WTC11 (cell line): ENCODE results near the gene GCSAM. TPM values are rescaled to one million over a fixed set of nuclear protein-coding genes. Genes with fewer than 3 reads are reported as not detected.

Experiments used
- ATAC-seq: fragments of 200-7000 bp; cut with Tn5 transposase; 2 replicates; pipeline ENCODE4 v1.10.0; 2021; ENCODE audit warnings: mild to moderate bottlenecking, moderate library complexity
- CTCF ChIA-PET: fragments of 300-600 bp; sonication (Branson Sonifier 250); formaldehyde crosslinking; loops from one replicate; lab custom pipeline; 2021; ENCODE audit warnings: antibody characterized with exemption; lab: Charles Lee
- POLR2A ChIA-PET: fragments of 350-600 bp; sonication (Branson Sonifier 250); formaldehyde crosslinking; loops from one replicate; lab custom pipeline; 2021; ENCODE audit warnings: antibody characterized with exemption; lab: Charles Lee
- DNase-seq: peaks from one replicate; pipeline ENCODE4 v3.0.0; 2021; ENCODE audit warnings: low spot score
- H3K27ac Mint-ChIP-seq: 2 replicates; pipeline ENCODE4 v1.8.0; 2021; ENCODE audit warnings: mixed read lengths
- H3K27me3 Mint-ChIP-seq: 2 replicates; pipeline ENCODE4 v1.8.0; 2021; ENCODE audit warnings: low read depth, mild to moderate bottlenecking, moderate library complexity, mixed read lengths
- H3K36me3 Mint-ChIP-seq: 2 replicates; pipeline ENCODE4 v1.8.0; 2021; ENCODE audit warnings: mixed read lengths
- H3K4me1 Mint-ChIP-seq: 2 replicates; pipeline ENCODE4 v1.8.0; 2022; ENCODE audit warnings: mixed read lengths
- H3K4me3 Mint-ChIP-seq: 2 replicates; pipeline ENCODE4 v1.8.0; 2021; ENCODE audit warnings: mild to moderate bottlenecking, moderate library complexity, mixed read lengths
- H3K9me3 Mint-ChIP-seq: 2 replicates; pipeline ENCODE4 v1.8.0; 2021; ENCODE audit warnings: mixed read lengths
- ATF3 ChIP-seq: sonication (generic); formaldehyde crosslinking; conservative IDR thresholded peaks from 2 replicates; pipeline ENCODE4 v1.8.1; 2022; ENCODE audit warnings: mild to moderate bottlenecking, missing genetic modification reagents
- CREB1 ChIP-seq: sonication (generic); formaldehyde crosslinking; IDR thresholded peaks from 2 replicates; pipeline ENCODE4 v1.8.0; 2023; ENCODE audit warnings: mild to moderate bottlenecking, missing genetic modification reagents
- E2F5 ChIP-seq: sonication (generic); formaldehyde crosslinking; IDR thresholded peaks from 2 replicates; pipeline ENCODE4 v1.8.1; 2022; ENCODE audit warnings: mild to moderate bottlenecking, moderate library complexity, missing genetic modification reagents
- ETV6 ChIP-seq: sonication (generic); formaldehyde crosslinking; IDR thresholded peaks from 2 replicates; pipeline ENCODE4 v1.8.1; 2022; ENCODE audit warnings: mild to moderate bottlenecking, missing genetic modification reagents
- FOXK1 ChIP-seq: sonication (generic); formaldehyde crosslinking; IDR thresholded peaks from 2 replicates; pipeline ENCODE4 v1.8.0; 2022; ENCODE audit warnings: mild to moderate bottlenecking, moderate library complexity, missing genetic modification reagents
- FOXP1 ChIP-seq: sonication (generic); formaldehyde crosslinking; IDR thresholded peaks from 2 replicates; pipeline ENCODE4 v1.8.0; 2022; ENCODE audit warnings: missing genetic modification reagents, mild to moderate bottlenecking, moderate library complexity, borderline replicate concordance
- HMGA2 ChIP-seq: fragments of 250-450 bp; sonication (Bioruptor Pico); IDR thresholded peaks from 2 replicates; pipeline ENCODE4 v1.4.0; 2021; ENCODE audit warnings: mild to moderate bottlenecking, moderate library complexity
- MXD4 ChIP-seq: fragments of 250-450 bp; sonication (Bioruptor Pico); IDR thresholded peaks from 2 replicates; pipeline ENCODE4 v1.8.0; 2021; ENCODE audit warnings: mild to moderate bottlenecking, moderate library complexity, borderline replicate concordance
- OVOL2 ChIP-seq: fragments of 250-450 bp; sonication (Bioruptor Pico); IDR thresholded peaks from 2 replicates; pipeline ENCODE4 v1.9.0; 2021; ENCODE audit warnings: mild to moderate bottlenecking, borderline replicate concordance
- PREB ChIP-seq: sonication (generic); formaldehyde crosslinking; IDR thresholded peaks from 2 replicates; pipeline ENCODE4 v1.8.1; 2022; ENCODE audit warnings: mild to moderate bottlenecking, missing genetic modification reagents, moderate library complexity, borderline replicate concordance
- PRRX2 ChIP-seq: fragments of 250-450 bp; sonication (Bioruptor Pico); IDR thresholded peaks from 2 replicates; pipeline ENCODE4 v1.8.0; 2021; ENCODE audit warnings: mild to moderate bottlenecking
- STAT6 ChIP-seq: sonication (generic); formaldehyde crosslinking; conservative IDR thresholded peaks from 2 replicates; pipeline ENCODE4 v1.8.1; 2023; ENCODE audit warnings: mild to moderate bottlenecking, low read depth, missing genetic modification reagents, moderate library complexity
- USF2 ChIP-seq: sonication (generic); formaldehyde crosslinking; IDR thresholded peaks from 2 replicates; pipeline ENCODE4 v1.8.1; 2023; ENCODE audit warnings: mild to moderate bottlenecking, missing genetic modification reagents, moderate library complexity
- ZNF317 ChIP-seq: sonication (generic); formaldehyde crosslinking; IDR thresholded peaks from 2 replicates; pipeline ENCODE4 v1.8.1; 2023; ENCODE audit warnings: low read depth, mild to moderate bottlenecking, moderate library complexity, missing genetic modification reagents, borderline replicate concordance
- ZNF396 ChIP-seq: fragments of 250-450 bp; sonication (Bioruptor Pico); IDR thresholded peaks from 2 replicates; pipeline ENCODE4 v1.8.0; 2021; ENCODE audit warnings: mild to moderate bottlenecking, moderate library complexity, borderline replicate concordance
- total RNA-seq: library from RNA; stranded (reverse); gene quantifications from 3 replicates; pipeline ENCODE4 v1.2.3, GENCODE V29; 2021
- TF ChIP-seq, protein P1 (sequence below): sonication (generic); formaldehyde crosslinking; IDR thresholded peaks from 2 replicates; pipeline ENCODE4 v1.8.0; 2023; ENCODE audit warnings: mild to moderate bottlenecking, missing genetic modification reagents
- TF ChIP-seq, protein P2 (sequence below): sonication (generic); formaldehyde crosslinking; IDR thresholded peaks from 2 replicates; pipeline ENCODE4 v1.8.1; 2023; ENCODE audit warnings: mild to moderate bottlenecking, missing genetic modification reagents
- TF ChIP-seq, protein P3 (sequence below): sonication (generic); formaldehyde crosslinking; IDR thresholded peaks from 2 replicates; pipeline ENCODE4 v1.8.1; 2023; ENCODE audit warnings: mild to moderate bottlenecking, missing genetic modification reagents
- TF ChIP-seq, protein P4 (sequence below): sonication (generic); formaldehyde crosslinking; IDR thresholded peaks from 2 replicates; pipeline ENCODE4 v1.8.1; 2023; ENCODE audit warnings: mild to moderate bottlenecking, moderate library complexity, missing genetic modification reagents

The GCSAM gene
- total RNA-seq, 1 experiment from 2014 or later = 0.17 TPM

DNA sequence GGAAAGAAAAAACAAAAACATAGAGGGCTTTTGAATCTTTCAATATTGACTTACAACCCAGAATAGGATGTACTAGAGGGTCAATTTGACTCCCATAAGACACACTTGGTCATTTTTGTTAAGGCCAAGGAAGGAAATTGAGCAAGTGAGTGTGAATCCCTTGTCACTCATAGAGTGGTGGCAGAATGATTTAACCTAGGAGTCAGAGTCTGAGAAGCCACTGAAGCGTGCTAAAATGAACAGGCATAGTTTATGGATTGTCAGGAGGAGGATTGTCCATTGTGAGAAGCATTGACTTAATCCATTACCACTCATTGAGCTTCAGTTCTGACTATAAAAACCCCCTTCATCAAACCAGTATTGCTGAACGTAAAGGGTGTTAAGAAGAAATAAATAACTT lies 8.2 kb upstream of the GCSAM start:
- no peak for ATAC-seq
- peaks cover 26% of the 10 kb centered on the region for H3K36me3 Mint-ChIP-seq
- peaks cover 24% of the 10 kb centered on the region for H3K4me1 Mint-ChIP-seq
- TF ChIP-seq ETV6 (CRISPR knock-in tag) = no peak
- no peak for TF ChIP-seq HMGA2 (CRISPR knock-in tag)
- no peak for TF ChIP-seq FOXP1 (CRISPR knock-in tag)
- no peak for TF ChIP-seq STAT6 (CRISPR knock-in tag)
- TF ChIP-seq, protein P1, sequence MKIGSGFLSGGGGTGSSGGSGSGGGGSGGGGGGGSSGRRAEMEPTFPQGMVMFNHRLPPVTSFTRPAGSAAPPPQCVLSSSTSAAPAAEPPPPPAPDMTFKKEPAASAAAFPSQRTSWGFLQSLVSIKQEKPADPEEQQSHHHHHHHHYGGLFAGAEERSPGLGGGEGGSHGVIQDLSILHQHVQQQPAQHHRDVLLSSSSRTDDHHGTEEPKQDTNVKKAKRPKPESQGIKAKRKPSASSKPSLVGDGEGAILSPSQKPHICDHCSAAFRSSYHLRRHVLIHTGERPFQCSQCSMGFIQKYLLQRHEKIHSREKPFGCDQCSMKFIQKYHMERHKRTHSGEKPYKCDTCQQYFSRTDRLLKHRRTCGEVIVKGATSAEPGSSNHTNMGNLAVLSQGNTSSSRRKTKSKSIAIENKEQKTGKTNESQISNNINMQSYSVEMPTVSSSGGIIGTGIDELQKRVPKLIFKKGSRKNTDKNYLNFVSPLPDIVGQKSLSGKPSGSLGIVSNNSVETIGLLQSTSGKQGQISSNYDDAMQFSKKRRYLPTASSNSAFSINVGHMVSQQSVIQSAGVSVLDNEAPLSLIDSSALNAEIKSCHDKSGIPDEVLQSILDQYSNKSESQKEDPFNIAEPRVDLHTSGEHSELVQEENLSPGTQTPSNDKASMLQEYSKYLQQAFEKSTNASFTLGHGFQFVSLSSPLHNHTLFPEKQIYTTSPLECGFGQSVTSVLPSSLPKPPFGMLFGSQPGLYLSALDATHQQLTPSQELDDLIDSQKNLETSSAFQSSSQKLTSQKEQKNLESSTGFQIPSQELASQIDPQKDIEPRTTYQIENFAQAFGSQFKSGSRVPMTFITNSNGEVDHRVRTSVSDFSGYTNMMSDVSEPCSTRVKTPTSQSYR (CRISPR knock-in tag) = no peak
- TF ChIP-seq, protein P2, sequence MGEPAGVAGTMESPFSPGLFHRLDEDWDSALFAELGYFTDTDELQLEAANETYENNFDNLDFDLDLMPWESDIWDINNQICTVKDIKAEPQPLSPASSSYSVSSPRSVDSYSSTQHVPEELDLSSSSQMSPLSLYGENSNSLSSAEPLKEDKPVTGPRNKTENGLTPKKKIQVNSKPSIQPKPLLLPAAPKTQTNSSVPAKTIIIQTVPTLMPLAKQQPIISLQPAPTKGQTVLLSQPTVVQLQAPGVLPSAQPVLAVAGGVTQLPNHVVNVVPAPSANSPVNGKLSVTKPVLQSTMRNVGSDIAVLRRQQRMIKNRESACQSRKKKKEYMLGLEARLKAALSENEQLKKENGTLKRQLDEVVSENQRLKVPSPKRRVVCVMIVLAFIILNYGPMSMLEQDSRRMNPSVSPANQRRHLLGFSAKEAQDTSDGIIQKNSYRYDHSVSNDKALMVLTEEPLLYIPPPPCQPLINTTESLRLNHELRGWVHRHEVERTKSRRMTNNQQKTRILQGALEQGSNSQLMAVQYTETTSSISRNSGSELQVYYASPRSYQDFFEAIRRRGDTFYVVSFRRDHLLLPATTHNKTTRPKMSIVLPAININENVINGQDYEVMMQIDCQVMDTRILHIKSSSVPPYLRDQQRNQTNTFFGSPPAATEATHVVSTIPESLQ (CRISPR knock-in tag) = no peak
- no peak for TF ChIP-seq PRRX2
- TF ChIP-seq E2F5 (CRISPR knock-in tag) = no peak
- TF ChIP-seq MXD4 (CRISPR knock-in tag) = no peak
- TF ChIP-seq ZNF396 (CRISPR knock-in tag) = no peak
- TF ChIP-seq OVOL2 (CRISPR knock-in tag) = no peak
- no peak for TF ChIP-seq USF2
- TF ChIP-seq ATF3 (CRISPR knock-in tag) = no peak
- H3K27me3 Mint-ChIP-seq = no peaks in the 10 kb centered on the region
- no peak overlapping the region for H3K27ac Mint-ChIP-seq
- no peak overlapping the region for H3K4me3 Mint-ChIP-seq
- peaks cover 31% of the 10 kb centered on the region for H3K9me3 Mint-ChIP-seq
- ChIA-PET CTCF (no interaction called here), POLR2A (no interaction called here)
- no peak for DNase-seq

- DNase-seq (no peak), ATAC-seq (no peak)
- Mint-ChIP-seq H3K4me3 (no peak overlapping the region), H3K27ac (no peak overlapping the region), H3K9me3 (peaks cover 24% of the 10 kb centered on the region), H3K27me3 (no peaks in the 10 kb centered on the region), H3K36me3 (peaks cover 20% of the 10 kb centered on the region), H3K4me1 (peaks cover 31% of the 10 kb centered on the region)
- POLR2A ChIA-PET = no interaction called here
- CTCF ChIA-PET = no interaction called here
- TF ChIP-seq, protein P3, sequence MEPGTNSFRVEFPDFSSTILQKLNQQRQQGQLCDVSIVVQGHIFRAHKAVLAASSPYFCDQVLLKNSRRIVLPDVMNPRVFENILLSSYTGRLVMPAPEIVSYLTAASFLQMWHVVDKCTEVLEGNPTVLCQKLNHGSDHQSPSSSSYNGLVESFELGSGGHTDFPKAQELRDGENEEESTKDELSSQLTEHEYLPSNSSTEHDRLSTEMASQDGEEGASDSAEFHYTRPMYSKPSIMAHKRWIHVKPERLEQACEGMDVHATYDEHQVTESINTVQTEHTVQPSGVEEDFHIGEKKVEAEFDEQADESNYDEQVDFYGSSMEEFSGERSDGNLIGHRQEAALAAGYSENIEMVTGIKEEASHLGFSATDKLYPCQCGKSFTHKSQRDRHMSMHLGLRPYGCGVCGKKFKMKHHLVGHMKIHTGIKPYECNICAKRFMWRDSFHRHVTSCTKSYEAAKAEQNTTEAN (CRISPR knock-in tag) = no peak
- TF ChIP-seq ZNF317 (CRISPR knock-in tag) (no peak), FOXK1 (CRISPR knock-in tag) (no peak), PREB (no peak), CREB1 (CRISPR knock-in tag) (no peak)
- TF ChIP-seq, protein P2 (CRISPR knock-in tag) = no peak
- TF ChIP-seq, protein P4, sequence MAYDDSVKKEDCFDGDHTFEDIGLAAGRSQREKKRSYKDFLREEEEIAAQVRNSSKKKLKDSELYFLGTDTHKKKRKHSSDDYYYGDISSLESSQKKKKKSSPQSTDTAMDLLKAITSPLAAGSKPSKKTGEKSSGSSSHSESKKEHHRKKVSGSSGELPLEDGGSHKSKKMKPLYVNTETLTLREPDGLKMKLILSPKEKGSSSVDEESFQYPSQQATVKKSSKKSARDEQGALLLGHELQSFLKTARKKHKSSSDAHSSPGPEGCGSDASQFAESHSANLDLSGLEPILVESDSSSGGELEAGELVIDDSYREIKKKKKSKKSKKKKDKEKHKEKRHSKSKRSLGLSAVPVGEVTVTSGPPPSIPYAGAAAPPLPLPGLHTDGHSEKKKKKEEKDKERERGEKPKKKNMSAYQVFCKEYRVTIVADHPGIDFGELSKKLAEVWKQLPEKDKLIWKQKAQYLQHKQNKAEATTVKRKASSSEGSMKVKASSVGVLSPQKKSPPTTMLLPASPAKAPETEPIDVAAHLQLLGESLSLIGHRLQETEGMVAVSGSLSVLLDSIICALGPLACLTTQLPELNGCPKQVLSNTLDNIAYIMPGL (CRISPR knock-in tag) = no peak
Measured at GRCh38 chr3:112140584-112140983, 7.5 kb upstream of the GCSAM start.
